HEK293 (cell line): ENCODE data around the gene GPR162.

Experiments used
- CTCF ChIA-PET: fragments of 350-600 bp; formaldehyde crosslinking; extraction: SDS; loops from one replicate; lab custom pipeline; 2021; ENCODE audit warnings: antibody characterized with exemption; lab: Yijun Ruan, JAX
- POLR2A ChIA-PET: fragments of 300-600 bp; formaldehyde crosslinking; extraction: SDS; loops from one replicate; lab custom pipeline; 2020; ENCODE audit warnings: antibody characterized with exemption, inconsistent platforms; lab: Yijun Ruan, JAX
- H3K27ac ChIP-seq: fragments of 200-500 bp; sonication (Bioruptor generic); 2 replicates; pipeline ENCODE4 v1.5.1; 2014; ENCODE audit warnings: low read depth, low read length, control low read depth, inconsistent platforms; ENCODE audit errors: extremely low read depth
- H3K36me3 ChIP-seq, 2 experiments: fragments of 200-500 bp in 1 of 2; sonication (Bioruptor generic) in 1 of 2; 1 replicate in 1 of 2; 2 replicates in 1 of 2; pipeline ENCODE4 v1.5.1; 2014 to 2017; ENCODE audit warnings: inconsistent platforms in 2 of 2, low read length in 2 of 2; ENCODE audit not compliant: control insufficient read depth in 2 of 2, insufficient read depth in 1 of 2
- H3K4me1 ChIP-seq: fragments of 200-500 bp; sonication (Bioruptor generic); 2 replicates; pipeline ENCODE4 v1.5.1; 2014; ENCODE audit warnings: mild to moderate bottlenecking, low read length, inconsistent platforms; ENCODE audit not compliant: control insufficient read depth, insufficient read depth
- H3K4me3 ChIP-seq: 2 replicates; pipeline ENCODE4 v1.5.1; 2011; ENCODE audit warnings: low read depth, mild to moderate bottlenecking, control low read depth, low read length, moderate library complexity
- H3K9me3 ChIP-seq: fragments of 200-500 bp; sonication (Bioruptor generic); 2 replicates; pipeline ENCODE4 v1.5.1; 2014; ENCODE audit warnings: low read depth, low read length, inconsistent platforms; ENCODE audit not compliant: control insufficient read depth, insufficient read depth
- ELK4 ChIP-seq: IDR thresholded peaks from 2 replicates; pipeline ENCODE4 v1.6.1; 2011; ENCODE audit warnings: mild to moderate bottlenecking, low read depth, low read length, borderline replicate concordance
- PRDM6 ChIP-seq: fragments of 450-650 bp; formaldehyde crosslinking; IDR thresholded peaks from 2 replicates; pipeline ENCODE4 v1.5.1; 2017; ENCODE audit warnings: missing biosample characterization, missing genetic modification characterization
- TSHZ1 ChIP-seq: fragments of 450-650 bp; formaldehyde crosslinking; IDR thresholded peaks from 2 replicates; pipeline ENCODE4 v1.5.1; 2016; ENCODE audit warnings: missing biosample characterization, missing genetic modification characterization, borderline replicate concordance
- ZNF10 ChIP-seq: fragments of 450-650 bp; formaldehyde crosslinking; IDR thresholded peaks from 2 replicates; pipeline ENCODE4 v1.5.1; 2017; ENCODE audit warnings: missing biosample characterization, missing genetic modification characterization
- ZNF366 ChIP-seq: fragments of 450-650 bp; formaldehyde crosslinking; conservative IDR thresholded peaks from 2 replicates; pipeline ENCODE4 v1.5.1; 2016; ENCODE audit warnings: missing biosample characterization, missing genetic modification characterization
- ZNF529 ChIP-seq: fragments of 450-650 bp; formaldehyde crosslinking; IDR thresholded peaks from 2 replicates; pipeline ENCODE4 v1.5.1; 2017; ENCODE audit warnings: missing genetic modification characterization, missing biosample characterization; ENCODE audit not compliant: insufficient replicate concordance
- ZSCAN4 ChIP-seq: fragments of 450-650 bp; formaldehyde crosslinking; IDR thresholded peaks from 2 replicates; pipeline ENCODE4 v1.5.1; 2017; ENCODE audit warnings: missing biosample characterization, missing genetic modification characterization

GPR162 gene

GRCh38 chr12:6791931-6792520, 29.6 kb upstream of the GPR162 start (continued):
- TF ChIP-seq PRDM6 (tag by site-specific recombination), result no peak
- TF ChIP-seq ELK4, result no peak
- TF ChIP-seq ZNF529 (tag by site-specific recombination), result no peak
- no peak for TF ChIP-seq ZNF366

GRCh38 chr12:6792522-6793201, 29.0 kb upstream of the GPR162 start:
- POLR2A ChIA-PET, result no interaction called here
- Histone ChIP-seq H3K4me1 (no peaks in the 10 kb centered on the region), H3K27ac (no peak overlapping the region), H3K4me3 (no peak overlapping the region), H3K9me3 (no peaks in the 10 kb centered on the region), H3K36me3 (no peaks in the 10 kb centered on the region)
- TF ChIP-seq ELK4 (no peak), TSHZ1 (tag by site-specific recombination) (no peak), ZSCAN4 (tag by site-specific recombination) (no peak)
- CTCF ChIA-PET, result interaction anchor here (0.8 to 1.6 kb wide), 6 partner anchors 14 to 40 kb away, joined by 3 to 10 read pairs (median 4); partner anchors contain the start of genes MLF2 and PTMS

- no peaks in the 10 kb centered on the region for H3K4me1 ChIP-seq
- no peak for TF ChIP-seq ZNF10 (tag by site-specific recombination)
- TF ChIP-seq ZNF366, result peak; percentile 38; the same call in 1 of the 2 replicates
- H3K36me3 ChIP-seq, result no peaks in the 10 kb centered on the region
- H3K4me3 ChIP-seq, result no peak overlapping the region
- no peak overlapping the region for H3K27ac ChIP-seq
- ChIA-PET CTCF (interaction anchor here (1.8 to 1.9 kb wide), 2 partner anchors 29 to 42 kb away, joined by 6 read pairs; partner anchors contain the start of genes MLF2 and PTMS), POLR2A (interaction anchor here (0.6 kb wide), 1 partner anchor 90 kb away, joined by 3 read pairs; no protein-coding TSS in a partner anchor)
- H3K9me3 ChIP-seq, result no peaks in the 10 kb centered on the region
Observed at GRCh38 chr12:6795088-6795487, 26.5 kb upstream of the GPR162 start.
